Upper lobe of right lung (tissue), 1 donor: ENCODE data around the gene ISLR. TPM values are rescaled to one million over a fixed set of nuclear protein-coding genes. Genes with fewer than 3 reads are reported as not detected.

ENCODE experiments used
- ATAC-seq: fragments of 200-7000 bp; cut with Tn5 transposase; one replicate; pipeline ENCODE4 v1.9.1; 2020; ENCODE audit warnings: mild to moderate bottlenecking, moderate library complexity
- DNase-seq: peaks from one replicate; pipeline ENCODE4 v3.0.0-alpha.2; 2020
- H3K27ac ChIP-seq: fragments of 200-600 bp; one replicate; pipeline ENCODE4 v1.8.0; 2022
- H3K27me3 ChIP-seq: fragments of 200-600 bp; one replicate; pipeline ENCODE4 v1.8.0; 2022; ENCODE audit warnings: mild to moderate bottlenecking
- H3K36me3 ChIP-seq: fragments of 200-600 bp; one replicate; pipeline ENCODE4 v1.8.0; 2022
- H3K4me1 ChIP-seq: fragments of 200-600 bp; one replicate; pipeline ENCODE4 v1.8.0; 2022
- H3K4me3 ChIP-seq: fragments of 200-600 bp; one replicate; pipeline ENCODE4 v1.8.0; 2022; ENCODE audit warnings: mild to moderate bottlenecking
- H3K9me3 ChIP-seq: fragments of 200-600 bp; one replicate; pipeline ENCODE4 v1.8.0; 2022
- intact Hi-C: fragments of 100-400 bp; cut with DNase I; formaldehyde crosslinking; loops from one replicate; pipeline ENCODE4 v1.11.0; 2022
- long read RNA-seq: library from polyadenylated mRNA; unstranded; transcript quantifications from one replicate; pipeline ENCODE4 v2.0.0, GENCODE V29; 2021
- total RNA-seq: library from RNA; stranded (reverse); fragmentation: NEBNext Ultra II Directional; extraction: Animal tissue kit (Norgen Biotek cat#: 25700); gene quantifications from one replicate; pipeline ENCODE4 v1.2.1, GENCODE V29; 2021
- TF ChIP-seq, protein P1 (sequence below): fragments of 200-600 bp; IDR thresholded peaks from one replicate; pipeline ENCODE4 v1.8.0; 2022; ENCODE audit warnings: antibody characterized with exemption
- donor health status: DM: no; HTN: yes; CAD: no; lungs with severe emphysema.

The ISLR gene, protein sequence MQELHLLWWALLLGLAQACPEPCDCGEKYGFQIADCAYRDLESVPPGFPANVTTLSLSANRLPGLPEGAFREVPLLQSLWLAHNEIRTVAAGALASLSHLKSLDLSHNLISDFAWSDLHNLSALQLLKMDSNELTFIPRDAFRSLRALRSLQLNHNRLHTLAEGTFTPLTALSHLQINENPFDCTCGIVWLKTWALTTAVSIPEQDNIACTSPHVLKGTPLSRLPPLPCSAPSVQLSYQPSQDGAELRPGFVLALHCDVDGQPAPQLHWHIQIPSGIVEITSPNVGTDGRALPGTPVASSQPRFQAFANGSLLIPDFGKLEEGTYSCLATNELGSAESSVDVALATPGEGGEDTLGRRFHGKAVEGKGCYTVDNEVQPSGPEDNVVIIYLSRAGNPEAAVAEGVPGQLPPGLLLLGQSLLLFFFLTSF
- 40.6 TPM for total RNA-seq
- long read RNA-seq, transcript ISLR-201 (2 exons, 2,371 nt): major isoform, 23 of 45 reads
- long read RNA-seq, partial matches to known transcripts: 18 of 45 reads
- long read RNA-seq, other reads (novel, unspliced or antisense): 0 of 45 reads

GRCh38 chr15:74173380-74174218, at the start of gene ISLR:
Gene ISLR, plus strand, starts transcription at chr15:74173710. Its CDS starts 1,149 bp downstream, at chr15:74174859.
- TF ChIP-seq, protein P1, sequence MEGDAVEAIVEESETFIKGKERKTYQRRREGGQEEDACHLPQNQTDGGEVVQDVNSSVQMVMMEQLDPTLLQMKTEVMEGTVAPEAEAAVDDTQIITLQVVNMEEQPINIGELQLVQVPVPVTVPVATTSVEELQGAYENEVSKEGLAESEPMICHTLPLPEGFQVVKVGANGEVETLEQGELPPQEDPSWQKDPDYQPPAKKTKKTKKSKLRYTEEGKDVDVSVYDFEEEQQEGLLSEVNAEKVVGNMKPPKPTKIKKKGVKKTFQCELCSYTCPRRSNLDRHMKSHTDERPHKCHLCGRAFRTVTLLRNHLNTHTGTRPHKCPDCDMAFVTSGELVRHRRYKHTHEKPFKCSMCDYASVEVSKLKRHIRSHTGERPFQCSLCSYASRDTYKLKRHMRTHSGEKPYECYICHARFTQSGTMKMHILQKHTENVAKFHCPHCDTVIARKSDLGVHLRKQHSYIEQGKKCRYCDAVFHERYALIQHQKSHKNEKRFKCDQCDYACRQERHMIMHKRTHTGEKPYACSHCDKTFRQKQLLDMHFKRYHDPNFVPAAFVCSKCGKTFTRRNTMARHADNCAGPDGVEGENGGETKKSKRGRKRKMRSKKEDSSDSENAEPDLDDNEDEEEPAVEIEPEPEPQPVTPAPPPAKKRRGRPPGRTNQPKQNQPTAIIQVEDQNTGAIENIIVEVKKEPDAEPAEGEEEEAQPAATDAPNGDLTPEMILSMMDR: no peak
- no peaks in the 10 kb centered on the region for H3K27me3 ChIP-seq
- H3K9me3 ChIP-seq: no peaks in the 10 kb centered on the region
- ATAC-seq (peak; percentile 27), DNase-seq (no peak)
- peak within 1 kb of the TSS; percentile 45 for H3K4me3 ChIP-seq
- peak within 1 kb of the TSS; percentile 72 for H3K27ac ChIP-seq
- intact Hi-C loops: no loop called here
- no peaks in the 10 kb centered on the region for H3K36me3 ChIP-seq
- peaks cover 17% of the 10 kb centered on the region for H3K4me1 ChIP-seq

GRCh38 chr15:74124196-74124595, 49.3 kb upstream of the ISLR start:
- Histone ChIP-seq H3K4me1 (peaks cover 11% of the 10 kb centered on the region), H3K27ac (no peak overlapping the region), H3K9me3 (no peaks in the 10 kb centered on the region), H3K4me3 (no peak overlapping the region), H3K27me3 (peaks cover 65% of the 10 kb centered on the region), H3K36me3 (no peaks in the 10 kb centered on the region)
- ATAC-seq: no peak
- TF ChIP-seq, protein P1: no peak
- intact Hi-C loops: loop anchor here (5.0 kb wide), 1 partner anchor 188 kb away; no protein-coding TSS in a partner anchor
- DNase-seq: no peak

DNA sequence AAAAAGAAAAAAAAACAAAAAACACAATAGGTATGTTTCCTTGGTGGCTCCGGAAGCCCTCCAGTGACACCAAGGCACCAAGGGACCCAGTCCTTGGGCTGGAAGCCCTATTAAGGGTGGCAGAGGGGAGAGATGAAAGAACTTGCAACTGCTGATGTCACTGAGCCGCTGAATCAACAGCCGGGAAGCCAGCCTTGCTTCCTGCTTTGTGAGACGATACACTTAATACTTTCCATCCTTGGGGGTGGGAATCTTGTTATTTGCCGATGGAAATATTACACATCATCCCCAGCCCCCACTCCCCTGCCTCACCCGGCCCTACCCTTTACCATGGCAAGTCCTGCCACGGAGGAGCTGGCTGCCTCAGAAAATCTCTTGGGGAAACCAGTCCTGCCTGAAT, 48.8 kb upstream of the ISLR start:
- Histone ChIP-seq H3K36me3 (no peaks in the 10 kb centered on the region), H3K27ac (no peak overlapping the region), H3K27me3 (peaks cover 69% of the 10 kb centered on the region), H3K4me1 (peaks cover 14% of the 10 kb centered on the region), H3K9me3 (no peaks in the 10 kb centered on the region), H3K4me3 (no peak overlapping the region)
- ATAC-seq (no peak), DNase-seq (no peak)
- TF ChIP-seq, protein P1: no peak
- intact Hi-C loops: loop anchor here (5.0 kb wide), 2 partner anchors 178 to 188 kb away; no protein-coding TSS in a partner anchor

DNA sequence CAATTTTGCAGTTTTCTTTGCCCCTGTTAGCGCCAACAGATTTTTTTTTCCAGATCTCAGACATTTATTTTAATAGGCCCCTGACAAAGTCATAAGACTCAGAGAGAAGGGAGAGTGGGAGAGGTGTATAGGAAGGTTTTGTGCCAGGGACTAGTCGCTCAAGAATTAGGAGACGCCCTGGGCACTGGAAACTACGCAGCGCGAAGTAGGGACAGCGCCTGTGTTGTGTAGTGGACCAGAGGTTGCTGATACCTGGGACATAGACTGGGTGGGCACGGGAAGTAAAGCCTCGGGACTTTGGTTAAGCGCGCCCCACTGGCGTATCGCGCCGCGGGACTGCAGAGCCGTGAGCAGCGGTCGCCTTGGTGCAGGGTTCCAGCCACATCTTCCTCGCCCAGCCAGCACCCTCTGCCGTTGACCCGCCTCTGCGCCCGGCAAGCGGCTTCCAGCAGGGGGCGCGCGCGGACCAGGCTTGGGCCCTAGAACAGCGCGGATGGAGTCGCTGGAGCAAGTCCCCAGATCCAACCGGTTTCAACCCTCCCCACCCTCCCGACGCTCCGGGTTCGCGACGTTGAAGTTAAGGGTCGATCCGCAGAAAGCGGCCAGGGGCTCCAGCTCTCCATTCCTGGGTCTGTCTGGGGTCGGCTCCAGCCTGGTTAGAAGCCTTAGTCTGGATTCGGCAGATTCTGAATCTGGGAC, 46.1 kb upstream of the ISLR start:
- no peak overlapping the region for H3K27ac ChIP-seq
- intact Hi-C loops: loop anchor here (5.0 kb wide), 1 partner anchor 175 kb away; no protein-coding TSS in a partner anchor
- DNase-seq (peak; percentile 93), ATAC-seq (peak; percentile 93)
- peaks cover 15% of the 10 kb centered on the region for H3K4me1 ChIP-seq
- H3K4me3 ChIP-seq: peak overlapping the region; percentile 32
- H3K36me3 ChIP-seq: no peaks in the 10 kb centered on the region
- H3K9me3 ChIP-seq: no peaks in the 10 kb centered on the region
- H3K27me3 ChIP-seq: peaks cover 76% of the 10 kb centered on the region
- TF ChIP-seq, protein P1: peak; percentile 97
